Limb (tissue), 2 donors: ENCODE data around the gene NDUFA13.
A peak's percentile ranks its signal among the peaks of the same experiment; 100 is the strongest.

Experiments
- DNase-seq, 2 donors: peaks; one replicate each; pipeline ENCODE4 v3.0.0-alpha.2; 2016; ENCODE audit errors: extremely low spot score in 2 of 2

NDUFA13 gene

GRCh38 chr19:19544954-19545591 is 29.0 kb downstream of the NDUFA13 start:
- no peak for DNase-seq

GRCh38 chr19:19545707-19546106 is 29.7 kb downstream of the NDUFA13 start:
- DNase-seq: no peak

GRCh38 chr19:19546751-19547162 is 30.7 kb downstream of the NDUFA13 start:
- no peak for DNase-seq

GRCh38 chr19:19547674-19548336 is 31.8 kb downstream of the NDUFA13 start:
- DNase-seq: no peak

GRCh38 chr19:19548915-19549759 is 33.1 kb downstream of the NDUFA13 start:
- no peak for DNase-seq

- DNase-seq: no peak
These were observed 33.9 kb downstream of the NDUFA13 start for GRCh38 chr19:19549804-19550464.

- DNase-seq: peak in 1 of 2 donors; percentile 66
These were observed 34.5 kb downstream of the NDUFA13 start for GRCh38 chr19:19550485-19550929.

- DNase-seq: no peak
These were observed 35.2 kb downstream of the NDUFA13 start for GRCh38 chr19:19550972-19551852.

- peak in 1 of 2 donors; percentile 45 for DNase-seq
These were observed 35.8 kb downstream of the NDUFA13 start for GRCh38 chr19:19551853-19552192.

GRCh38 chr19:19552798-19553197 is 36.8 kb downstream of the NDUFA13 start:
- peak in 1 of 2 donors; percentile 55 for DNase-seq

- no peak for DNase-seq
These were observed 37.6 kb downstream of the NDUFA13 start for GRCh38 chr19:19553670-19554069.

- DNase-seq: peak in 1 of 2 donors; percentile 50
These were observed 38.3 kb downstream of the NDUFA13 start for GRCh38 chr19:19554074-19555023.

- DNase-seq: no peak
These were observed 42.0 kb downstream of the NDUFA13 start for GRCh38 chr19:19558055-19558454.

GRCh38 chr19:19558636-19559035 is 42.6 kb downstream of the NDUFA13 start:
- DNase-seq: no peak

- no peak for DNase-seq
These were observed 43.9 kb downstream of the NDUFA13 start for GRCh38 chr19:19559931-19560330.

- no peak for DNase-seq
These were observed 46.1 kb downstream of the NDUFA13 start for GRCh38 chr19:19561946-19562664.

- no peak for DNase-seq
These were observed 46.8 kb downstream of the NDUFA13 start for GRCh38 chr19:19562665-19563347.

GRCh38 chr19:19563348-19563848 is 47.4 kb downstream of the NDUFA13 start:
- no peak for DNase-seq
